ENCODE measurements around the gene NPFFR1. TPM values are rescaled to one million over a fixed set of nuclear protein-coding genes. Genes with fewer than 3 reads are reported as not detected.

The NPFFR1 gene
- total RNA-seq, 1 experiment from 2014 or later, result 0.05 TPM

- no peak overlapping the region for H3K4me3 ChIP-seq (ENCODE audit: low read depth in 2 of 2, low read length in 2 of 2)
- CTCF ChIA-PET, result no interaction called here
- POLR2A ChIA-PET, result no interaction called here
- intact Hi-C loops (cut with micrococcal nuclease; ENCODE audit: unreplicated experiment) (no loop called here), in situ Hi-C loops (cut with HindIII; ENCODE audit: low pct_unique_long_range_greater_than_20kb, low sequenced_read_pairs) (no loop called here)
- no peaks in the 10 kb centered on the region for H3K36me3 ChIP-seq (ENCODE audit: control insufficient read depth, insufficient read depth, low read length)
- BruUV-seq (replicated peaks), result no TSS peak
- H3K9me3 ChIP-seq (ENCODE audit: control insufficient read depth, insufficient read depth, low read depth, low read length), result peaks cover 4% of the 10 kb centered on the region; the same call in 1 of the 2 replicates
- H3K27ac ChIP-seq (ENCODE audit: low read length), result no peak overlapping the region
- no peak for TF ChIP-seq CTCF (IDR thresholded peaks at IDR 0.05)
- TF ChIP-seq SIN3A (IDR thresholded peaks at IDR 0.05; ENCODE audit: borderline replicate concordance, insufficient read depth, low read depth, low read length), result no peak
- no peak for TF ChIP-seq TCF7L2 (IDR thresholded peaks at IDR 0.05; ENCODE audit: low read depth, low read length)
- no peak for TF ChIP-seq REST (IDR thresholded peaks at IDR 0.05; ENCODE audit: insufficient read depth in 1 of 2, low read depth in 2 of 2, low read length in 1 of 2)
- no peak for TF ChIP-seq POLR2AphosphoS5 (IDR thresholded peaks at IDR 0.05; ENCODE audit: low read depth, low read length)
- peaks cover 26% of the 10 kb centered on the region for H3K27me3 ChIP-seq (ENCODE audit: control insufficient read depth, insufficient read depth, low read length)
- DNase-seq (ENCODE audit: low read depth, low spot score), result no peak
- ATAC-seq, result no peak
- H3K4me1 ChIP-seq (ENCODE audit: control insufficient read depth, insufficient read depth, low read length), result no peaks in the 10 kb centered on the region
Measured at GRCh38 chr10:70280099-70280498, 3.7 kb downstream of the NPFFR1 start.

- no peaks in the 10 kb centered on the region for H3K36me3 ChIP-seq (ENCODE audit: control insufficient read depth, insufficient read depth, low read length)
- POLR2A ChIA-PET, result no interaction called here
- CTCF ChIA-PET, result interaction anchor here (1.3 kb wide), 1 partner anchor 13 kb away, joined by 4 read pairs; no protein-coding TSS in a partner anchor
- no peak for TF ChIP-seq TCF7L2 (IDR thresholded peaks at IDR 0.05; ENCODE audit: low read depth, low read length)
- no peak for TF ChIP-seq POLR2AphosphoS5 (IDR thresholded peaks at IDR 0.05; ENCODE audit: low read depth, low read length)
- TF ChIP-seq SIN3A (IDR thresholded peaks at IDR 0.05; ENCODE audit: borderline replicate concordance, insufficient read depth, low read depth, low read length), result no peak
- no peak for TF ChIP-seq CTCF (IDR thresholded peaks at IDR 0.05)
- TF ChIP-seq REST (IDR thresholded peaks at IDR 0.05; ENCODE audit: insufficient read depth in 1 of 2, low read depth in 2 of 2, low read length in 1 of 2), result no peak
- no peak overlapping the region for H3K4me3 ChIP-seq (ENCODE audit: low read depth in 2 of 2, low read length in 2 of 2)
- no peak for ATAC-seq
- no peak for DNase-seq (ENCODE audit: low read depth, low spot score)
- H3K27me3 ChIP-seq (ENCODE audit: control insufficient read depth, insufficient read depth, low read length), result peaks cover 14% of the 10 kb centered on the region; the same call in 1 of the 2 replicates
- BruUV-seq (replicated peaks), result no TSS peak
- no peaks in the 10 kb centered on the region for H3K4me1 ChIP-seq (ENCODE audit: control insufficient read depth, insufficient read depth, low read length)
- H3K27ac ChIP-seq (ENCODE audit: low read length), result no peak overlapping the region
- H3K9me3 ChIP-seq (ENCODE audit: control insufficient read depth, insufficient read depth, low read depth, low read length), result peaks cover 4% of the 10 kb centered on the region; the same call in 1 of the 2 replicates
- in situ Hi-C loops (cut with HindIII; ENCODE audit: low pct_unique_long_range_greater_than_20kb, low sequenced_read_pairs) (no loop called here), intact Hi-C loops (cut with micrococcal nuclease; ENCODE audit: unreplicated experiment) (no loop called here)
Measured at GRCh38 chr10:70277396-70278030, 6.3 kb downstream of the NPFFR1 start.

All from Panc1 (cell line).